HepG2 (cell line): ENCODE data around the gene MYH9. TPM values are rescaled to one million over a fixed set of nuclear protein-coding genes. Genes with fewer than 3 reads are reported as not detected.

Experiments used
- ATAC-seq: fragments of 200-7000 bp; cut with Tn5 transposase; 3 replicates; pipeline ENCODE4 v1.9.1; 2020; ENCODE audit warnings: mild to moderate bottlenecking, moderate library complexity
- BruUV-seq: library from RNA; stranded (reverse); fragments of 400-500 nt; replicated peaks from 2 replicates; lab custom pipeline; 2021; lab: Mats Ljungman, UMichigan
- CTCF ChIA-PET: fragments of 300-600 bp; formaldehyde crosslinking; extraction: SDS; loops from one replicate; lab custom pipeline; 2021; ENCODE audit warnings: low total read pairs, inconsistent platforms, low intra/inter-chr PET ratio; lab: Yijun Ruan, JAX
- POLR2A ChIA-PET: fragments of 350-600 bp; sonication (Branson Sonifier 250); formaldehyde crosslinking; loops from one replicate; lab custom pipeline; 2020; ENCODE audit warnings: antibody characterized with exemption, inconsistent platforms; lab: Yijun Ruan, JAX
- DNase-seq: peaks from one replicate; pipeline ENCODE4 v3.0.0-alpha.2; 2015; ENCODE audit warnings: low spot score
- FAIRE-seq: peaks from 3 replicates; lab custom pipeline; 2011; peaks lifted over from hg19 to GRCh38; lab: Jason Lieb, UNC
- H2AFZ ChIP-seq: one replicate; pipeline ENCODE4 v1.6.1; 2011; ENCODE audit warnings: low read length, inconsistent platforms
- H3K27ac ChIP-seq: fragments of 300-600 bp; 3 replicates; pipeline ENCODE4 v1.8.0; 2011; ENCODE audit warnings: mixed run types, mild to moderate bottlenecking, mixed read lengths, low read length, inconsistent platforms; ENCODE audit not compliant: insufficient read depth; ENCODE audit errors: extremely low read length
- H3K27me3 ChIP-seq, 2 experiments: fragments of 200-600 bp in 1 of 2; 2 replicates in 1 of 2; 3 replicates in 1 of 2; pipeline versions ENCODE4 v1.6.0 to v1.8.0; 2011; ENCODE audit warnings: low read length in 2 of 2, mild to moderate bottlenecking in 2 of 2, moderate library complexity in 2 of 2, inconsistent platforms in 1 of 2; ENCODE audit not compliant: insufficient read depth in 2 of 2, control insufficient read depth in 1 of 2
- H3K36me3 ChIP-seq, 2 experiments: fragments of 200-600 bp in 1 of 2; replicated peaks in 1 of 2; 2 replicates in 1 of 2; 3 replicates in 1 of 2; pipeline versions ENCODE4 v1.5.1 to v1.8.0; 2011; ENCODE audit warnings: low read length in 2 of 2, inconsistent platforms in 1 of 2; ENCODE audit not compliant: insufficient read depth in 2 of 2, control insufficient read depth in 1 of 2
- H3K4me1 ChIP-seq: 2 replicates; pipeline ENCODE4 v1.5.1; 2012; ENCODE audit warnings: low read length, inconsistent platforms; ENCODE audit not compliant: insufficient read depth
- H3K4me2 ChIP-seq: 2 replicates; pipeline ENCODE4 v1.6.0; 2011; ENCODE audit warnings: low read depth, low read length, inconsistent platforms
- H3K4me3 ChIP-seq, 3 experiments: fragments of 200-600 bp in 1 of 3; sonication (generic), shearing (Covaris generic) in 1 of 3; replicated peaks in 1 of 3; 2 replicates each; pipeline ENCODE4 v1.5.1; 2011 to 2016; ENCODE audit warnings: low read length in 3 of 3, inconsistent platforms in 2 of 3, low read depth in 2 of 3, mild to moderate bottlenecking in 2 of 3, control low read depth in 1 of 3, mixed read lengths in 1 of 3; ENCODE audit not compliant: insufficient read depth in 1 of 3
- H3K79me2 ChIP-seq: one replicate; pipeline ENCODE4 v1.6.1; 2011; ENCODE audit warnings: low read length, inconsistent platforms; ENCODE audit not compliant: insufficient read depth
- H3K9ac ChIP-seq: 2 replicates; pipeline ENCODE4 v1.6.0; 2011; ENCODE audit warnings: mild to moderate bottlenecking, low read depth, low read length, inconsistent platforms; ENCODE audit not compliant: insufficient read depth
- H3K9me3 ChIP-seq: 2 replicates; pipeline ENCODE4 v1.5.1; 2012; ENCODE audit warnings: mild to moderate bottlenecking, low read length
- H4K20me1 ChIP-seq: 2 replicates; pipeline ENCODE4 v1.6.0; 2011; ENCODE audit warnings: inconsistent platforms, mild to moderate bottlenecking, low read length, moderate library complexity; ENCODE audit not compliant: insufficient read depth
- AGO1 ChIP-seq: fragments of 200-400 bp; formaldehyde crosslinking; IDR thresholded peaks from 2 replicates; pipeline ENCODE4 v1.6.1; 2017; ENCODE audit warnings: mild to moderate bottlenecking, low read depth, low read length, moderate library complexity; ENCODE audit not compliant: poor library complexity, severe bottlenecking
- BHLHE40 ChIP-seq: IDR thresholded peaks from 2 replicates; pipeline ENCODE4 v1.6.1; 2011; ENCODE audit warnings: low read length, improper control_type of control experiment
- PCBP2 ChIP-seq: fragments of 200-400 bp; formaldehyde crosslinking; optimal IDR thresholded peaks from 2 replicates; pipeline ENCODE3; 2018; ENCODE audit warnings: low read length, low read depth; ENCODE audit not compliant: poor library complexity, severe bottlenecking
- ZNF282 ChIP-seq: fragments of 450-650 bp; IDR thresholded peaks from 2 replicates; pipeline ENCODE4 v1.6.1; 2018; ENCODE audit not compliant: partially characterized antibody
- ZNF367 ChIP-seq: sonication (generic); formaldehyde crosslinking; IDR thresholded peaks from 2 replicates; pipeline ENCODE4 v1.4.0; 2020; ENCODE audit warnings: missing genetic modification reagents, borderline replicate concordance
- WGBS: methylation state at CpG from one replicate; pipeline ENCODE4 v1.1.6; 2017; ENCODE audit warnings: low lambda C conversion rate; 5-methylcytosine and 5-hydroxymethylcytosine counted together
- in situ Hi-C: cut with HindIII; loops from 2 replicates; pipeline ENCODE4 v1.10.0; 2017; ENCODE audit warnings: low pct_unique_long_range_greater_than_20kb; ENCODE audit not compliant: extremely low pct_ligation_motif_present
- intact Hi-C: fragments of 100-400 bp; cut with micrococcal nuclease; formaldehyde crosslinking; loops from one replicate; pipeline ENCODE4 v1.10.0; 2022; ENCODE audit not compliant: unreplicated experiment
- polyA plus RNA-seq, 8 experiments: library from polyadenylated mRNA; depleted of rRNA in 3 of 8; stranded (reverse) in 7 of 8; unstranded in 1 of 8; fragments of >200 nt; fragmentation: Illumina TruSeq in 4 of 8; extraction: Trizol in 4 of 8; gene quantifications; 2 replicates each; pipeline versions ENCODE4 v1.2.1 to v1.2.3, GENCODE V29; 2011 to 2016; ENCODE audit warnings: low read depth in 4 of 8, missing spikeins in 1 of 8, mixed read lengths in 1 of 8; ENCODE audit not compliant: insufficient read depth in 1 of 8
- total RNA-seq, 5 experiments: library from RNA; depleted of rRNA; stranded (reverse); fragments of >200 nt; fragmentation: Illumina TruSeq; extraction: Trizol; gene quantifications; 2 replicates each; pipeline ENCODE4 v1.2.3, GENCODE V29; 2016; ENCODE audit warnings: low read depth in 1 of 5
- TF ChIP-seq, protein P1 (sequence below): sonication (generic); formaldehyde crosslinking; IDR thresholded peaks from 2 replicates; pipeline ENCODE4 v1.9.0; 2021; ENCODE audit warnings: missing genetic modification reagents, borderline replicate concordance

The MYH9 gene
- total and polyA plus RNA-seq, 2 of the 13 experiments (the other 11 are each of a cell fraction or from before 2014, with no cell fraction given) = 50.7 to 98.5 TPM

DNA sequence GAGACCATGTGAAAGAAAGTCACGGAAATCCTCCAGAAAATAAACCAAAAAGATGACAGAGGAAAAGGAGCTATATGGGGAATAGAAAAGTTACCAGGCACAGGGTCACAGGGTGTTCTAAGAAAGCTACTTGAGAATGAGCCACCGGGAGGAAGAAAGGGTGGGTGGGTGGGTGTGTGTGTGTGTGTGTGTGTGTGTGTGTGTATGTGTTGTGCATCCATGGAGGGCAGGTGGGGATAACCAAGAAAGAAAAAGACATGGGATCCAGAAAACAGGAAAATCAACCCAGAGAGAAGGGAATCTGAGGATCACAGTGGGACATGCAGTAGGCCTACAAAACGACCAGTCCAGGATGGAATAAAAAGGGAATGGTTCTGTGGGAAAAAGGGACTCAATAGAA is 152.2 kb downstream of the MYH9 start (continued):
- TF ChIP-seq ZNF282 = no peak

DNA sequence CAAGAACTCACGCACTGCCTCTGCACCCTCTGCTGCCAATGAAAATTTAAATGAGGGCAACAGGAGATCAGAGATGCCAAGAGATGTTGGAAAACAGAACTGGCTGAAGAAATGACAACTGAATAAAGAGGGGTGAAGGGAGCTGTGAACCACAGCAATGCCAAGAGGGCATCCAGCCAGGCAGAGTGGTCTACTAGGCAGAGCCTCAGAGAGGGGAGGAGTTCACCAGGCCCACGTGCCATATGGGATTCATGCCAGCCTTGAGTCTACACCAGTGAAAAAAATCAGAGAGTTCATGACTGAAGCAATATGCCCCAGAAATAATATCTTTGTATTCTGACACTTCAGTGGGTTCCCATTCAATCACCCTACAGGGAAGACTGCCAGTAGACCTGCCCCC is 152.8 kb downstream of the MYH9 start:
- H3K4me2 ChIP-seq = peak overlapping the region; percentile 94
- H4K20me1 ChIP-seq = 0 out of 2 replicates have a peak, but pooled peaks cover 4% of the 10 kb centered on the region
- H2AFZ ChIP-seq = no peak overlapping the region
- POLR2A ChIA-PET = interaction anchor here (6.1 kb wide), 1 partner anchor 17 kb away, joined by 102 read pairs; the partner anchor contains the start of gene APOL1
- in situ Hi-C loops (loop anchor here (10.0 kb wide), 1 partner anchor 50 kb away; no protein-coding TSS in a partner anchor), intact Hi-C loops (loop anchor here (5.0 kb wide), 1 partner anchor 33 kb away; the partner anchor contains the start of gene APOL4)
- CTCF ChIA-PET = no interaction called here
- H3K79me2 ChIP-seq = peaks cover 51% of the 10 kb centered on the region
- BruUV-seq = no TSS peak
- H3K4me1 ChIP-seq = peaks cover 84% of the 10 kb centered on the region
- no peak overlapping the region; a peak in 1 of 6 replicates for H3K4me3 ChIP-seq
- no peak overlapping the region for H3K27ac ChIP-seq
- H3K9ac ChIP-seq = no peak overlapping the region
- no peak for DNase-seq
- no peaks in the 10 kb centered on the region for H3K9me3 ChIP-seq
- peaks cover 13 to 45% of the 10 kb centered on the region in 2 experiments; a peak in 4 of 5 replicates for H3K36me3 ChIP-seq
- no peak for TF ChIP-seq PCBP2
- no peak for TF ChIP-seq BHLHE40
- TF ChIP-seq, protein P1, sequence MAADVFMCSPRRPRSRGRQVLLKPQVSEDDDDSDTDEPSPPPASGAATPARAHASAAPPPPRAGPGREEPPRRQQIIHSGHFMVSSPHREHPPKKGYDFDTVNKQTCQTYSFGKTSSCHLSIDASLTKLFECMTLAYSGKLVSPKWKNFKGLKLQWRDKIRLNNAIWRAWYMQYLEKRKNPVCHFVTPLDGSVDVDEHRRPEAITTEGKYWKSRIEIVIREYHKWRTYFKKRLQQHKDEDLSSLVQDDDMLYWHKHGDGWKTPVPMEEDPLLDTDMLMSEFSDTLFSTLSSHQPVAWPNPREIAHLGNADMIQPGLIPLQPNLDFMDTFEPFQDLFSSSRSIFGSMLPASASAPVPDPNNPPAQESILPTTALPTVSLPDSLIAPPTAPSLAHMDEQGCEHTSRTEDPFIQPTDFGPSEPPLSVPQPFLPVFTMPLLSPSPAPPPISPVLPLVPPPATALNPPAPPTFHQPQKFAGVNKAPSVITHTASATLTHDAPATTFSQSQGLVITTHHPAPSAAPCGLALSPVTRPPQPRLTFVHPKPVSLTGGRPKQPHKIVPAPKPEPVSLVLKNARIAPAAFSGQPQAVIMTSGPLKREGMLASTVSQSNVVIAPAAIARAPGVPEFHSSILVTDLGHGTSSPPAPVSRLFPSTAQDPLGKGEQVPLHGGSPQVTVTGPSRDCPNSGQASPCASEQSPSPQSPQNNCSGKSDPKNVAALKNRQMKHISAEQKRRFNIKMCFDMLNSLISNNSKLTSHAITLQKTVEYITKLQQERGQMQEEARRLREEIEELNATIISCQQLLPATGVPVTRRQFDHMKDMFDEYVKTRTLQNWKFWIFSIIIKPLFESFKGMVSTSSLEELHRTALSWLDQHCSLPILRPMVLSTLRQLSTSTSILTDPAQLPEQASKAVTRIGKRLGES (CRISPR knock-in tag) = no peak
- no peak for TF ChIP-seq ZNF367
- TF ChIP-seq AGO1 = no peak
- TF ChIP-seq, all 625 proteins: peak for 0
- 95% methylated on average over 2 of the region's 2 CpGs for WGBS
- FAIRE-seq (no peak), ATAC-seq (no peak)
- H3K27me3 ChIP-seq = no peaks in the 10 kb centered on the region; a peak in 1 of 5 replicates
